Mesenchymal stem cell (in vitro differentiated cells and primary cell): ENCODE data around the gene ZBTB12.

Source experiments
- DNase-seq: peaks from one replicate; pipeline ENCODE4 v3.0.0-alpha.2; 2013
- H2AFZ ChIP-seq: one replicate; pipeline ENCODE4 v1.6.1; 2013; ENCODE audit warnings: low read depth, mild to moderate bottlenecking, control low read depth, inconsistent platforms, low read length, moderate library complexity
- H2AK5ac ChIP-seq: 2 replicates; pipeline ENCODE4 v1.6.1; 2013; ENCODE audit warnings: low read length, moderate library complexity, mild to moderate bottlenecking, inconsistent platforms; ENCODE audit not compliant: severe bottlenecking
- H2BK120ac ChIP-seq: one replicate; pipeline ENCODE4 v1.6.1; 2013; ENCODE audit warnings: low read depth, mild to moderate bottlenecking, inconsistent platforms, low read length, moderate library complexity
- H2BK12ac ChIP-seq, 2 experiments: one replicate each; pipeline ENCODE4 v1.6.1; 2013; ENCODE audit warnings: inconsistent platforms in 2 of 2, low read length in 2 of 2, mild to moderate bottlenecking in 2 of 2, moderate library complexity in 2 of 2, control low read depth in 1 of 2
- H2BK15ac ChIP-seq: one replicate; pipeline ENCODE4 v1.6.1; 2013; ENCODE audit warnings: mild to moderate bottlenecking, low read depth, inconsistent platforms; ENCODE audit not compliant: poor library complexity, severe bottlenecking
- H2BK5ac ChIP-seq: 2 replicates; pipeline ENCODE4 v1.6.1; 2013; ENCODE audit warnings: low read depth, mild to moderate bottlenecking, low read length, control low read depth, inconsistent platforms; ENCODE audit not compliant: poor library complexity, severe bottlenecking
- H3K14ac ChIP-seq, 2 experiments: one replicate each; pipeline ENCODE4 v1.6.1; 2013; ENCODE audit warnings: inconsistent platforms in 2 of 2, low read length in 2 of 2, control low read depth in 1 of 2, mild to moderate bottlenecking in 1 of 2, moderate library complexity in 1 of 2
- H3K18ac ChIP-seq, 2 experiments: one replicate each; pipeline ENCODE4 v1.6.1; 2013; ENCODE audit warnings: inconsistent platforms in 2 of 2, low read length in 2 of 2, control low read depth in 1 of 2, low read depth in 1 of 2, mild to moderate bottlenecking in 1 of 2
- H3K23ac ChIP-seq, 2 experiments: one replicate each; pipeline ENCODE4 v1.6.1; 2013; ENCODE audit warnings: inconsistent platforms in 2 of 2, low read length in 2 of 2, mild to moderate bottlenecking in 2 of 2, moderate library complexity in 2 of 2, control low read depth in 1 of 2
- H3K27ac ChIP-seq: 2 replicates; pipeline ENCODE4 v1.5.1; 2013; ENCODE audit warnings: mild to moderate bottlenecking, moderate library complexity, low read length, control low read depth, inconsistent platforms; ENCODE audit not compliant: poor library complexity, severe bottlenecking
- H3K27me3 ChIP-seq, 2 experiments: 2 replicates each; pipeline versions ENCODE4 v1.6.1 to v1.7.0; 2013; ENCODE audit warnings: low read length in 2 of 2, mild to moderate bottlenecking in 2 of 2, moderate library complexity in 2 of 2, control low read depth in 1 of 2, inconsistent platforms in 1 of 2; ENCODE audit not compliant: control insufficient read depth in 1 of 2, insufficient read depth in 1 of 2
- H3K36me3 ChIP-seq, 2 experiments: 2 replicates each; pipeline versions ENCODE4 v1.6.1 to v1.7.0; 2013; ENCODE audit warnings: low read length in 2 of 2, control low read depth in 1 of 2, inconsistent platforms in 1 of 2, low read depth in 1 of 2, mild to moderate bottlenecking in 1 of 2; ENCODE audit not compliant: insufficient read depth in 2 of 2, control insufficient read depth in 1 of 2
- H3K4ac ChIP-seq, 2 experiments: one replicate each; pipeline ENCODE4 v1.6.1; 2013; ENCODE audit warnings: inconsistent platforms in 2 of 2, low read length in 2 of 2, mild to moderate bottlenecking in 2 of 2, moderate library complexity in 2 of 2, control low read depth in 1 of 2, low read depth in 1 of 2
- H3K4me1 ChIP-seq: 2 replicates; pipeline ENCODE4 v1.6.1; 2013; ENCODE audit warnings: low read depth, low read length, control low read depth; ENCODE audit not compliant: control insufficient read depth, insufficient read depth
- H3K4me2 ChIP-seq: 2 replicates; pipeline ENCODE4 v1.6.1; 2013; ENCODE audit warnings: low read length, mild to moderate bottlenecking, inconsistent platforms; ENCODE audit not compliant: poor library complexity, severe bottlenecking
- H3K4me3 ChIP-seq, 2 experiments: 2 replicates each; pipeline versions ENCODE4 v1.5.1 to v1.7.0; 2013; ENCODE audit warnings: low read length in 2 of 2, mild to moderate bottlenecking in 2 of 2, control low read depth in 1 of 2, low read depth in 1 of 2; ENCODE audit not compliant: insufficient read depth in 1 of 2
- H3K79me1 ChIP-seq: replicated peaks from 2 replicates; pipeline ENCODE4 v1.6.1; 2013; ENCODE audit warnings: mild to moderate bottlenecking, control low read depth, low read length, inconsistent platforms; ENCODE audit not compliant: poor library complexity, severe bottlenecking
- H3K9ac ChIP-seq: 2 replicates; pipeline ENCODE4 v1.7.0; 2013; ENCODE audit warnings: mild to moderate bottlenecking, low read length, moderate library complexity
- H3K9me3 ChIP-seq: 2 replicates; pipeline ENCODE4 v1.7.0; 2013; ENCODE audit warnings: mild to moderate bottlenecking, low read length; ENCODE audit not compliant: control insufficient read depth
- H4K8ac ChIP-seq: one replicate; pipeline ENCODE4 v1.6.1; 2013; ENCODE audit warnings: inconsistent platforms, mild to moderate bottlenecking, low read length, moderate library complexity
- H4K91ac ChIP-seq: one replicate; pipeline ENCODE4 v1.6.1; 2013; ENCODE audit warnings: mild to moderate bottlenecking, low read length, inconsistent platforms
- WGBS: methylation state at CpG from one replicate; pipeline ENCODE4 v1.1.7; 2013; ENCODE audit warnings: mixed read lengths; 5-methylcytosine and 5-hydroxymethylcytosine counted together

Gene ZBTB12

GRCh38 chr6:31889331-31889972 is 12.4 kb downstream of the ZBTB12 start:
- peaks cover 5% of the 10 kb centered on the region for H3K4me1 ChIP-seq
- H3K9me3 ChIP-seq, result no peaks in the 10 kb centered on the region
- no peak overlapping the region for H3K18ac ChIP-seq
- no peak overlapping the region for H3K4me3 ChIP-seq
- no peak overlapping the region for H4K8ac ChIP-seq
- no peak overlapping the region for H2BK15ac ChIP-seq
- no peak overlapping the region for H3K4me2 ChIP-seq
- H2BK5ac ChIP-seq, result no peak overlapping the region
- no peak overlapping the region for H4K91ac ChIP-seq
- H3K27ac ChIP-seq, result no peak overlapping the region
- H2AFZ ChIP-seq, result no peak overlapping the region
- no peak overlapping the region for H2BK12ac ChIP-seq
- H3K9ac ChIP-seq, result no peak overlapping the region
- no peak overlapping the region for H2BK120ac ChIP-seq
- H3K79me1 ChIP-seq, result peaks cover 14% of the 10 kb centered on the region
- H2AK5ac ChIP-seq, result no peak overlapping the region
- no peaks in the 10 kb centered on the region for H3K27me3 ChIP-seq
- peaks cover 64 to 82% of the 10 kb centered on the region in 2 experiments for H3K36me3 ChIP-seq
- 100% methylated on average over 2 of the region's 3 CpGs for WGBS
- no peak overlapping the region for H3K4ac ChIP-seq
- H3K23ac ChIP-seq, result no peak overlapping the region
- no peak overlapping the region for H3K14ac ChIP-seq
- DNase-seq, result no peak

- WGBS, result 88% methylated on average over 34 of the region's 43 CpGs
- Histone ChIP-seq H3K9ac (no peak overlapping the region), H3K27ac (no peak overlapping the region), H4K8ac (no peak overlapping the region), H2BK15ac (no peak overlapping the region), H2BK120ac (no peak overlapping the region), H3K4me1 (peaks cover 5% of the 10 kb centered on the region), H2AK5ac (no peak overlapping the region), H3K14ac (no peak overlapping the region), H2BK12ac (no peak overlapping the region), H2BK5ac (no peak overlapping the region), H3K27me3 (no peaks in the 10 kb centered on the region), H3K36me3 (peaks cover 66 to 89% of the 10 kb centered on the region in 2 experiments), H2AFZ (no peak overlapping the region), H3K4ac (no peak overlapping the region), H3K4me3 (peak overlapping the region in 1 of 2 experiments; percentile 6), H3K9me3 (no peaks in the 10 kb centered on the region), H3K4me2 (no peak overlapping the region), H3K79me1 (peaks cover 14% of the 10 kb centered on the region), H4K91ac (no peak overlapping the region), H3K23ac (no peak overlapping the region), H3K18ac (no peak overlapping the region)
- no peak for DNase-seq
Measured at GRCh38 chr6:31888276-31889258, 13.3 kb downstream of the ZBTB12 start.

GRCh38 chr6:31887173-31888007 is 14.5 kb downstream of the ZBTB12 start:
- no peak overlapping the region for H3K27ac ChIP-seq
- H3K9ac ChIP-seq, result no peak overlapping the region
- peaks cover 6% of the 10 kb centered on the region for H3K4me1 ChIP-seq
- H2BK15ac ChIP-seq, result no peak overlapping the region
- no peak overlapping the region for H3K4me2 ChIP-seq
- no peak overlapping the region for H2AFZ ChIP-seq
- H3K79me1 ChIP-seq, result peaks cover 10% of the 10 kb centered on the region
- no peak for DNase-seq
- H3K36me3 ChIP-seq, result peaks cover 70 to 89% of the 10 kb centered on the region in 2 experiments
- no peak overlapping the region for H2AK5ac ChIP-seq
- H3K9me3 ChIP-seq, result no peaks in the 10 kb centered on the region
- no peak overlapping the region for H2BK5ac ChIP-seq
- H3K4me3 ChIP-seq, result no peak overlapping the region
- H3K27me3 ChIP-seq, result no peaks in the 10 kb centered on the region
- no peak overlapping the region for H4K91ac ChIP-seq
- no peak overlapping the region for H3K14ac ChIP-seq
- WGBS, result 95% methylated on average over 18 of the region's 19 CpGs
- H3K23ac ChIP-seq, result no peak overlapping the region
- no peak overlapping the region for H4K8ac ChIP-seq
- H3K4ac ChIP-seq, result no peak overlapping the region
- no peak overlapping the region for H3K18ac ChIP-seq
- no peak overlapping the region for H2BK120ac ChIP-seq
- H2BK12ac ChIP-seq, result no peak overlapping the region
